NCI-H524 treated with DMSO at 0.1 percent for 48 hours (cell line): ENCODE data around the gene ADCYAP1R1.

Experiments used
- DNase-seq: peaks from one replicate; lab custom pipeline; 2025; lab: John Stamatoyannopoulos, UW

Gene ADCYAP1R1

DNA sequence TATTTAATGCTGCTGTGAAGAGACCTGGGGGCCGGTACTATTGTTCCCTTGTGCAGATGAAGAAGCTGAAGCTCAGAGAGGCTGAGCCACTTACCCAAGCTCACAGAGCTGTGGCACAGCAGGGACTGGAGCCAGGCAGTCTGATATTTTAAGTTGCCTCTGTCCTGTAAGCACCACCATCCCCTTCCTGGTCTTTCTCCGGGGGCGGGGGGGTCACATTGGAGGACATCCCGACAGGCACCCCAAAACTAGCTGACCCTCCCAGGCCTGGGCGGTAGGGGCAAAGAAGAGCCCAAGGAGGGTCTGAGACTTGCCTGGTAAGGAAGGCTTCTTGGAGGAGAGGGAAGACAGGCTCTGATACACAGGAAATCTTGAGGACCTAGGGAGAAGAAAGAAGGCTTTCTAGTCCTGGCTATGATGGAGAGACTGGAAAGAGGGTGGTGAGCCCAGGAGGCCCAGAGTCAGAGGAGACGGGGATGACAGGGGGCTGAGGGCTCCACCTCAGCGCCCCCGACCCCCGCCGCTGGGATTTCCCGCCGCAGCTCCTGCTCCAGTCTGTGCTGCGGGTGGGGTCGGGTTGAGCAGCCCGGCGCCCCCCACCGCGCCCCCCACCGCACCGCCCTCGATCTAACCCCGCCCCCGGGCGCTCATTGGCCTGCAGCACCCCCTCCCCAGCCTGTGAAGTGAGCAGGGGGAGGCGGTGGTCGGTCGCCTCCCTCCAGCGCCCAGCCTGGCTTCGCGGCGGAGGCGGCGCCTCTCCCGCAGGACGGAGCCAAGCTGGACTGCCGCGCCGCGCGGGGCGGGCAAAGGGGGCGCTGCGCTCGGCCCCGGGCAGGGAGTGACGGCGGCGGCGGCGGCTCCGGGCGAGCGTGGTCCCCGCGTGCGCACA lies at the start of gene ADCYAP1R1:
ADCYAP1R1 (plus strand) TSS at position 711 of the 889 bp plus-strand sequence. CDS start 10,957 bp downstream, outside the sequence.
- no peak for DNase-seq

- no peak for DNase-seq
Observed at GRCh38 chr7:31003097-31003496, 49.0 kb upstream of the ADCYAP1R1 start.

GRCh38 chr7:31003721-31004120 lies 48.4 kb upstream of the ADCYAP1R1 start:
- no peak for DNase-seq

DNA sequence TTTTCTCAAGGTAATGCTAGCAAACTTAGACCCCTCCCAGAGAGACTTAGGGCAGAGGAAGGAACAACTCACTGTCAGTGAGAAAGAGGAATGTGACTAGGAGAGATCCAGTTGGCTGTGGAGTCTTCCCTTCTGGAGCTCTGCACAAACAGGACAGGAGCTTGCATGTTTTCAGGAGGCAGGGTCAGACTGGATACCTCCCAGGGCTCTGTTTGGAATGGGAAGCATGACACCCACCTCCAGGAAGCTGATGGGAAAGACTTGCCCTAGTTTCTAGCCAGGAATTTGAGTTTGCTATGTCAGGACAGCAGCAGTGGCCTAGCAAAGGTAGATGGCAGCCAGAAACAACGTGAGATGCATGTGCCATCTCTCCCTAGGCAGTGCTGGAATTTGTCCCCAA lies 47.7 kb upstream of the ADCYAP1R1 start:
- no peak for DNase-seq

DNA sequence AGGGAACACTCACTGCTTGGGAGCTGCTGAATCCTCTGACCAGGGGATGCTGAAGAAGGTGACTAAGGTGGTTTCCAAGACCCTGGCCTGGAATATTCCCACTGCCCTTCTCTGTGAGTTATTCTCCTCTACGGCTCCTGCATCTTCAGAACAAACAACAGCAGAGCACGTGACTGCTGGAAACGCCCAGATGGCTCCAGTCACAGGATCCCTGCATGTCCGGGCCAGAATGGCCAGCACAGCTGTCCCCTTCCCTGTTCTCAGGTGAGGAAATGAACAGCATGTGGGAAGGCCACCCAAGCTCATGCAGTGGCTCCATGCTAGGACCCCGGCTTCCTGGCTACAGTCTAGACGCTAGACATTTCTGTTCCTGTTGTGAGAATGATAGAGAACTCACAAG lies 45.3 kb upstream of the ADCYAP1R1 start:
- DNase-seq: no peak

- no peak for DNase-seq
Observed at GRCh38 chr7:31007634-31008033, 44.5 kb upstream of the ADCYAP1R1 start.

- DNase-seq: no peak
Observed at GRCh38 chr7:31014826-31015225, 37.3 kb upstream of the ADCYAP1R1 start.

DNA sequence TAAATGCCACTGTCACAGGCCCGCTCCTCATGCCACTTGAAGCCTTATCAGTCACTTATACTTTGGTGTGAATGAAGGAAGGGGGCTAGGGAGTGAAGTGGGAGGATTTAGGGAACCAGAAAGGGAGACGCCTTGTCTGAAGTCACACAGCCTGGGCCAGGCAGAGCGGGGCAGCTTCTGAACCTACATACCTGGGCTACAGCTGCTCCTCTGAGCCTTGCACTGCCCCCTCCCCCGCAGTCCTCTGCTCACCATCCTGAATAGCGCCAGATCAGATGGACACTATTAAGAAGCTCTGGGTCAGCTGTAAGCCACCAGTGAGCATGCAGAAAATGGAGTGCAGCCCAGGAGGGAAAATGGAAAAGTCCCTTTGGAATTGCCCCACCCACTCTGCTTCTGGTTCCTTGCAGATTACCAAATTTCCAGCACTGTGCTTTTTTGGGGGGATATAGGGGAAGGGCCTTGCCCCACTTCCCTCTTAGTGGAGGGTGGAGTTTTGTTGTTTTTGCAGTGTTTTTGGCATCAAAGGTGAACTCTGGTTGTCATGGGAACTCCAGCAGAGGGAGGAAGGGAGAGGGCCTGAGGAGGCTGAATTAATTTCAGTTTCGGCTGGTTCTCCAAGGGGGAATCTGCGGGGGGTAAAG lies 35.0 kb upstream of the ADCYAP1R1 start:
- no peak for DNase-seq

GRCh38 chr7:31017721-31018120 lies 34.4 kb upstream of the ADCYAP1R1 start:
- DNase-seq: no peak

DNA sequence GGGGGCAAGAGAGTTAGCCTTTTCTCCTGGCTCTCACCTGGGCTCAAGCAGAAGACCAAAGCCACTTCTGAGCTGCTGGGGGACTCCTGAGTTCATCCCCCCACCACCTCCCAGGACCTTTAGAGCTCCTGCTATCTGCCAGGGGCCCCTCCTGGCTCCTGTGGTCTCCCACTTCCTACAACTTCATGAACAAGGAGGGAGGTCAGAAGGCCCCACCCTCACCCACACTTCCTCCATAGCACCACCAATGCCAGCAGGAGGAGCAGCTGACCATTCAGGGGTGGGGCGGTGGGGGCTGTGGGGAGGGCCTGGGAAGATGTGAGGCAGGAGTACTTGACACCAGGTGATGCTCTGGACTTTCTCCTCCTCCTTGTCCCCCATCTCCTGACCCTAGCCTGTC lies 32.6 kb upstream of the ADCYAP1R1 start:
- no peak for DNase-seq

DNA sequence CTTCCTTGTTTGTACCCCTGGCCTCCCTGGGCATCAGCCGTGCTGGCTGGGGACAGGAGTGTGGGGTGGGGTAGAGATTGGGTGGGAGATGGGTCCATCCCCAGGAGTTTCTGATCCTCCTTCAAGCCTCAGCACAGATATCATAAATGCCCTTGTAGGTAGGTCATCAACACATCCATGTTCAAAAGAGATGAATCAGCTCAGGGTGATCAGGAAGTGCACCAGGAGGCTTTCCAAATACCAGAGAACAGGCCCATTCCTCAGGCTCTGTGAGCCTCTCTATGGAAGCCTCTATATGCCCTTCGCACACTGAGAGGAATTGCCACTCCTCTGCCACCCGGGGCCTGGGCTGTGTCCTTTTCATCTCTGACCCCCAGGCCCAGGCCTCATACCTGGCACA lies 31.9 kb upstream of the ADCYAP1R1 start:
- DNase-seq: no peak

- DNase-seq: no peak
Observed at GRCh38 chr7:31020652-31021051, 31.5 kb upstream of the ADCYAP1R1 start.

DNA sequence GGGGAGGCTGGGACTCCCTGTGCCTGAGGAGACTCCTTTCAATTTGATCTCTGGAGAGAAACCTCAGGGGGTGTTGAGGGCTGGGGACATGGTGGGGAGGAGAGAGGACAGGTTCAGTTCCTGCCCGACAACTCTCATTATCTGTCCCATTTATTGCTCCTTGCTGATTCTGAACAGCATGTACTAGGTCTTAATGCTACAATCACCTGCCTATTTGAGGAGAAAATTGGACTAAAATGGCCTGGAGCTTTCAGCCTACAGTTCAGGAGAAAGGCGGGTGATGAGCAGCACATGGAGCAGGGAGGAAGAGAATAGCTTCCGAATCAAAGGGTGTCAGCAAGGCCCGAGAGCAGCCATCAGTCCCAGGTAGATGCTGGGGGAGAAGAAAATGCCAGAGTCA lies 30.0 kb upstream of the ADCYAP1R1 start:
- DNase-seq: no peak

DNA sequence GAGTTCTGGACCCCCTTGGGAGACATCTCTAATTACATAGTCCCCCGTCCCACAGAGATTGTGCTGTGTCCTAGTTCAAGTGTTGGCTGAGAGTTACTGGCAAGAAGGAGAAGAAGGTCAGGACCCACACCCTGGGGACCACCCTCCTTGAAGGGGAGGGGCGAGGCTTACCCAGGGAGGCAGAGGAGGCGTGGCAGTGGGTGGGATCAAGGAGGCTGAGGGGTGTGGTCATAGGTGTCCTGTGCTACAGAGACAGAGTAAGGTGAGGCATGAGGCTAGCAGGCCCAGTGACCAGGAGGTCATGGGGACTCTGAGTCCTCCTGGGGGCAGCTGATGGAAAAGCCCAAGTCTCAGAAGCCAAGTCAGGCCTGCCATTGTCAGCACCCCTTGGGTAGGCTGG lies 29.4 kb upstream of the ADCYAP1R1 start:
- DNase-seq: no peak

GRCh38 chr7:31023877-31024276 lies 28.2 kb upstream of the ADCYAP1R1 start:
- DNase-seq: no peak

DNA sequence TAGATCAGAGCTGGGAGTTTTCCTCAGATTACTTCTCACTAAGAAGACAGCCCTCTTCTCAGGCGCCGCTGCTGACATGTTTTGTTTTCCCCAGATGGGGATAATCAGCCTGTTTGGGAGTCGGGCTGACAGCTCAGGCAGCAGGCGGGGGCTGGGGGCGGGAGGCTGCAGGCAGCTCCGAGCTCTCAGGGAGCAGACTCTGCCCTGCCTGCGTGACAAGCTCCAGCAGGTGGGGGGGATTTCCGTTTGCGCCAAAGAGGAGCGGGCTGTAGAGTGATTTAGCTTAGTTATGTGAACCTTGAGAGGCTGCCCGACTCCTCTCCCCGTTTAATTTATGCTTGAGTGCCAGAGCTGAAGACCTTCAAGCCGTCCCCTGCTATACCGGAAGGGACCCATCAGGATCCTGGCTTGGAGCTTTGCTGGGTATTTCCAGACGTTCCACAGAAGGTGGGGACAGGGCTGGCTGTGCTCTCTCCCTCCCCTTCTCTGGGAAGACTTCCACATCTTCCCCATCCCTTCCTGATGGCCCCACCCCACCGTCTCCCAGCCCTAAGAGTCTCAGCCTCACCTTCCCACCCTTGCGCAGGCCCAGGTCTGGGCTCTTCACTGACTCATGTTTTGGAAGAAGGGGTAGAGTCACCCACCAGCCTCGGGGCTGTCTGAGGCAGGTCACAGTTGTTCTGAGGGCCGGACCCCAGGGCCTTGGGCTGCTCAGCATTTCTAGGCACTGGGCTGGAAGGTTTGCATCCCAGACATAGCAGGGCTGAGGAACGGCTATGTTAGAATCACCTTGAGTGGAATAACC lies 24.7 kb upstream of the ADCYAP1R1 start:
- peak; percentile 79 for DNase-seq

DNA sequence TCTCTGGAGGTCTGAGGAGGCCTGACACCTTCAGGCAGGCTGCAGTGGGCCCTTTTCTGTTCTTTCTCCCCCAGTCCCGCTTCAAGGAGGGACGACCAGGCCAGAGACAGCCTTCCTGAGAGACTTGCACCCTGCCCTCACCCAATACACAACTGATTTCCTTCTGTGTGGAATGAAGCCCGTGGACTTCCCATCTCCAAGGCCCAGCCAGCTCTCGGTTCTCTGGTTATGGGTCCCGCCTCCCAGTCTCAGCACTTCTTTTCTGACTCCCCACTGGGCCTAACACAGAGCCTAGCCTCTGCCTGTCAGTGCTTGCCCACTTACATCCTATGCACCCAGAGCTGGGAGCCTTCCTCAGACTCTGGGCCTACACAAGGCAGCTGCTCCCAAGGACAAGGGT lies 24.1 kb upstream of the ADCYAP1R1 start:
- DNase-seq: no peak

- DNase-seq: peak; percentile 73
Observed at GRCh38 chr7:31028417-31028992, 23.6 kb upstream of the ADCYAP1R1 start.

DNA sequence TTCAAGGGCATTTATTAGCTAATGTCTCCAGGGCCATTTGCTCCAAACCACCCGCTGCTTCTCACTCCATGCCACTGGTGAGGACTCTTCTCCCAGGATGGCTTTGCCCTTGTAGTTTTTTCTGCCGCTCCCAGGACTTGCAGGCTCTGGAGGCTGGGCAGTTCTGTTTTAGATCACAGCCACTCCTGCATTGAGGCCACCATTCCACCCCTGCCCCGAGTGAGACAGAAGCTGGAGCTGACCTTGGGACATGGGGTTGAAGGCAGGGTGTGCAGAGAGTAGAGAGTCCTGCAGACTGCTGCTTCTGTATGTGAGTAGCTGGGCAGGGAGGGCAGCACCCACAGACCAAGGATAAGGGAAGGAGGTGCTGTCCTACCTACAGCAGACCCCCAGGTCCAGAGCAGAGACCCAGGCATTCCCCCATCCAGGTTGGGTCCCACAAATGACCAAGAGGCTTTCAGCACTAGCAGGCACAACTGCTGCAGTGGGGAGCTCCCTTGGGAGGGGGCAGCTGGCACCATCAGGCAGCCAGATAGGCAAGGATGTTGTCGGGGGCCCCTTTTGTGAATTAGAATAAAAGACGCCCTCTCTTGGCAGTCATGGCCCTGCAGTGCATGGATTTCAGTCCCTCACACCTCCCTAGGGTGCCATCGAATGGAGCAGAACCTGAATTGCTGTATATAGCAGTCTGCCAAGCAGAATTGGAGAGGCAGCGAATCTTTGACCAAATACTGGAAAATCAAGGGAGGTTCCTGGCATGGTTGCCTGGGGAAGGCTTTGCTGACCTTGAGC lies 22.7 kb upstream of the ADCYAP1R1 start:
- DNase-seq: no peak

DNA sequence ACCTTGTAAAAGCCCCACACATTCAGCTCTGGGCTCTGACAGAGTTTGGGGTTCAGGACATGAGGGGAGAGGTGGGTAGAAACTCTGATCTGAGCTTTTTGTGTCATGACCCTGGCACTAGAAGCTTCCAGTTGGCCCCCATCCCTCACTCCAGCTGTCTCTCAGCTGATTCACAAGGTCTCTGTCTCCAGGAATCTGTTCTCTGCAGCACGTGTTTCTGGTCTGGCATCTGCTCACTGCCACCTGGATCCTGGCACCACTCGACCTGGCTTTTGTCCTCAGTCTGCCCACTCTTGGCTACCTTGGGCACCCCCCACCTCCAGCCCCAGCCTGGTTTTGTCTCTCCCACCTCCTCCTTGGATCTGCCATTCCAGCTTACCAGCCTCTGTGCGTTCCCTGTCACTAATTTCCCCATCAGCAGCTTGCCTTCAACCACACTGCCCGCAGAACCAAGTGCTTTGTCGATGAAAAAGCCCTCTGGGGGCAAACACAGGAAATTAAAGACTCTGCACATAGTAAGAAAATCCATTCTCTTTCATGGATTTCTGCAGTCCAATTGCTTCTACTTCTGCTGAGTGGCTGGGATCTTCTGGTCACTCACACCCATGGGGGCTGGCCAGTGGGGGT lies 18.3 kb upstream of the ADCYAP1R1 start:
- DNase-seq: no peak

- DNase-seq: no peak
Observed at GRCh38 chr7:31036924-31037323, 15.2 kb upstream of the ADCYAP1R1 start.
